ENCODE results near the gene TTI1. TPM values are rescaled to one million over a fixed set of nuclear protein-coding genes. Genes with fewer than 3 reads are reported as not detected.

Gene TTI1
- total and polyA plus RNA-seq, 8 donors: 3.1 to 27.2 (median 6.7) TPM

DNA sequence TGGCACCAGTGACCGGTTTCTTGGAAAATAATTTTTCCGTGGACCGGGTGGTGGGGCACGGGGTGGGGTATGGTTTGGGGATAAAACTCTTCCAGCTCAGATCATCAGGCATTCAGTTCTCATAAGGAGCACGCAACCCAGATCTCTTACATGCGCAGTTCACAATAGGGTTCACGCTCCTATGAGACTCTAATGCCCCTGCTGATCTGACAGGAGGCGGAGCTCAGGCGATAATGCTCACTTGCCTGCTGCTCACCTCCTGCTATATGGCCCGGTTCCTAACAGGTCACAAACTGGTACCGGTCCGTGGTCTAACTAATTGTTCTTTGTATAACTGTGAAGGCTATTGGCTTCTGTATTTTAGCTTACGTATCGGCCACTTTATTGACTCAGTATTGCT is 78.6 kb downstream of the TTI1 start:
- DNase-seq: no peak
- no peaks in the 10 kb centered on the region for H3K27me3 ChIP-seq
- no peak overlapping the region for H3K27ac ChIP-seq
- no peak overlapping the region for H3K4me3 ChIP-seq
- TF ChIP-seq EP300 (IDR thresholded peaks at IDR 0.05) (no peak), POLR2AphosphoS5 (IDR thresholded peaks at IDR 0.05) (no peak), POLR2A (IDR thresholded peaks at IDR 0.05) (no peak), CTCF (IDR thresholded peaks at IDR 0.05) (no peak)
- H3K4me1 ChIP-seq: no peaks in the 10 kb centered on the region
- 46 to 73% (median 60%) methylated on average over 14 of the region's 14 CpGs for WGBS, 5 donors
- no peaks in the 10 kb centered on the region for H3K36me3 ChIP-seq
- intact Hi-C loops (cut with DNase I; ENCODE audit: low total_unique reads): no loop called here
- H3K9me3 ChIP-seq: peaks cover 0 to 5% (median 0%) of the 10 kb centered on the region in 4 donors

- peaks cover 0 to 1% (median 0%) of the 10 kb centered on the region in 4 donors for H3K9me3 ChIP-seq
- intact Hi-C loops (cut with DNase I; ENCODE audit: low total_unique reads): no loop called here
- no peaks in the 10 kb centered on the region for H3K36me3 ChIP-seq
- H3K4me1 ChIP-seq: no peaks in the 10 kb centered on the region
- no peaks in the 10 kb centered on the region for H3K27me3 ChIP-seq
- H3K27ac ChIP-seq: no peak overlapping the region
- 70 to 84% (median 73%) methylated on average over 5 of the region's 5 CpGs for WGBS, 5 donors
- DNase-seq: no peak
- H3K4me3 ChIP-seq: no peak overlapping the region
- TF ChIP-seq CTCF (IDR thresholded peaks at IDR 0.05): no peak
- TF ChIP-seq EP300 (IDR thresholded peaks at IDR 0.05): no peak
- TF ChIP-seq POLR2AphosphoS5 (IDR thresholded peaks at IDR 0.05): no peak
Measured at GRCh38 chr20:37954190-37954589, 79.1 kb downstream of the TTI1 start.

- peaks cover 0 to 13% (median 0%) of the 10 kb centered on the region in 3 donors for H3K27me3 ChIP-seq
- peaks cover 0 to 3% (median 0%) of the 10 kb centered on the region in 4 donors for H3K4me1 ChIP-seq
- 88 to 95% (median 89%) methylated on average over 11 of the region's 11 CpGs for WGBS, 5 donors
- TF ChIP-seq POLR2A (IDR thresholded peaks at IDR 0.05): no peak
- intact Hi-C loops (cut with DNase I; ENCODE audit: low total_unique reads): no loop called here
- no peak for DNase-seq
- no peak overlapping the region for H3K4me3 ChIP-seq
- H3K27ac ChIP-seq: no peak overlapping the region
- H3K9me3 ChIP-seq: peaks cover 0 to 12% (median 0%) of the 10 kb centered on the region in 4 donors
- H3K36me3 ChIP-seq: no peaks in the 10 kb centered on the region
Measured at GRCh38 chr20:37948956-37949355, 84.3 kb downstream of the TTI1 start.

DNA sequence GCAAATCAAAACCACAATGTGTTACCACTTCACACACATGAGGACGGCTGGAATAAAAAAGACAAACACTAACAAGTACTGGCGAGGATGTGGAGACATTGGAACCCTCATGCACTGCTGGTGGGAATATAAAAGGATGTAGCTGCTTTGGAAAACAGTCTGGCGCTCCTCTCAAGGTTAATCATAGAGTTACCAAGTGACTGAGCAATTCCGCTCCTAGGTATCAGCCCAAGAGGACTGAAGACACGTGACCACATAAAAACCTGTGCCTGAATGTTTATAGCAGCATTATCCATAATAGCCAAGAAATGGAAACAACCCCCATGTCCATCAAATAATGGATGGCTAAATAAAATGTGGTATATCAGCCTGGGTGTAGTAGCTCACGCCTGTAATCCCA is 85.3 kb downstream of the TTI1 start:
- no peak for DNase-seq
- H3K4me3 ChIP-seq: no peak overlapping the region
- WGBS, 5 donors: 83 to 96% (median 92%) methylated on average over 6 of the region's 6 CpGs
- no peak overlapping the region for H3K27ac ChIP-seq
- no peak for TF ChIP-seq EP300 (IDR thresholded peaks at IDR 0.05)
- no peak for TF ChIP-seq CTCF (IDR thresholded peaks at IDR 0.05)
- no peak for TF ChIP-seq POLR2A (IDR thresholded peaks at IDR 0.05)
- TF ChIP-seq POLR2AphosphoS5 (IDR thresholded peaks at IDR 0.05): no peak
- no peaks in the 10 kb centered on the region for H3K36me3 ChIP-seq
- intact Hi-C loops (cut with DNase I; ENCODE audit: low total_unique reads): no loop called here
- peaks cover 0 to 12% (median 0%) of the 10 kb centered on the region in 4 donors for H3K9me3 ChIP-seq
- peaks cover 0 to 13% (median 0%) of the 10 kb centered on the region in 3 donors for H3K27me3 ChIP-seq
- peaks cover 0 to 3% (median 0%) of the 10 kb centered on the region in 4 donors for H3K4me1 ChIP-seq

- DNase-seq: no peak
- H3K9me3 ChIP-seq: peaks cover 0 to 12% (median 0%) of the 10 kb centered on the region in 4 donors
- no peak overlapping the region for H3K27ac ChIP-seq
- H3K36me3 ChIP-seq: no peaks in the 10 kb centered on the region
- TF ChIP-seq POLR2AphosphoS5 (IDR thresholded peaks at IDR 0.05): no peak
- TF ChIP-seq CTCF (IDR thresholded peaks at IDR 0.05): no peak
- TF ChIP-seq POLR2A (IDR thresholded peaks at IDR 0.05): no peak
- no peak for TF ChIP-seq EP300 (IDR thresholded peaks at IDR 0.05)
- no peak overlapping the region for H3K4me3 ChIP-seq
- 88 to 95% (median 91%) methylated on average over 5 of the region's 5 CpGs for WGBS, 5 donors
- H3K27me3 ChIP-seq: peaks cover 0 to 13% (median 0%) of the 10 kb centered on the region in 3 donors
- intact Hi-C loops (cut with DNase I; ENCODE audit: low total_unique reads): no loop called here
- peaks cover 0 to 3% (median 0%) of the 10 kb centered on the region in 4 donors for H3K4me1 ChIP-seq
Measured at GRCh38 chr20:37946946-37947345, 86.3 kb downstream of the TTI1 start.

All from stomach (tissue), 9 donors.